HG02840 (cell line): ENCODE data around the gene SOCS1.

Experiments used
- ATAC-seq: cut with Tn5 transposase; IDR thresholded peaks from one replicate; pipeline ENCODE4 v1.9.1; 2021; ENCODE audit warnings: mild to moderate bottlenecking, moderate library complexity, moderate number of reproducible peaks; ENCODE audit not compliant: unreplicated experiment, low FRiP score

SOCS1 gene

DNA sequence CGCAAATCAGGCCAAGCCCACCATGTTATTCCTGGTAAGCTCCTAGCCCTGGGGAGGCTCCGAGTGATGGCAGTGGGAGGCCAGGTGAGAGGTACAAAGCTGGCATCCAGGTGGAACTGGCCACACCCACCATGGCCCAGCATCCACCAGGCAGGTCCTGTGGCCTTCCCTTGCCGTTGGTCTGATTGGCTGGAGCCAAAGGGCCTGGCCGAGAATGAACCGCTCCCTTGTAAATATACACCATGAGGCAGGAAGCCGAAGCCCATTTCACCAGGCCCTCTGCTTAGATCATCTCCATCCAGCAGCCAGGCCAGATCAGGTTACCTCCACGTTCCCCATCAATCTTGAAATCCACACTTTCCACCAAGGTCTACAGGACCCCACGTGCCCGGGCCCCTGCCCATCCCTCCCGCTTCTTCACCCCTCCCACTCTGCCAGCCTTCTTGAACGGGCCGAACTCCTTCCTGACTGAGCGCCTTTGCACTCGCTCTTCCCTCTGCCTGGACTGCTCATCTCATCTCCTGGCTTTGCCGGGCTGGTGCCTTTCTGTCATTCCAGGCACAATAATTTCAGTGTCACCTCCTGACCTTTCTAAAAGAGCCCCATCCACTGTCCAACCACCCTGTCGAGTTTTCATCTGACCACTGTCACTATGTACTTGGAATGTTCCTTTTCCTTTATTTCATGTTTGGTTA, 5.8 kb downstream of the SOCS1 start:
- no peak for ATAC-seq

DNA sequence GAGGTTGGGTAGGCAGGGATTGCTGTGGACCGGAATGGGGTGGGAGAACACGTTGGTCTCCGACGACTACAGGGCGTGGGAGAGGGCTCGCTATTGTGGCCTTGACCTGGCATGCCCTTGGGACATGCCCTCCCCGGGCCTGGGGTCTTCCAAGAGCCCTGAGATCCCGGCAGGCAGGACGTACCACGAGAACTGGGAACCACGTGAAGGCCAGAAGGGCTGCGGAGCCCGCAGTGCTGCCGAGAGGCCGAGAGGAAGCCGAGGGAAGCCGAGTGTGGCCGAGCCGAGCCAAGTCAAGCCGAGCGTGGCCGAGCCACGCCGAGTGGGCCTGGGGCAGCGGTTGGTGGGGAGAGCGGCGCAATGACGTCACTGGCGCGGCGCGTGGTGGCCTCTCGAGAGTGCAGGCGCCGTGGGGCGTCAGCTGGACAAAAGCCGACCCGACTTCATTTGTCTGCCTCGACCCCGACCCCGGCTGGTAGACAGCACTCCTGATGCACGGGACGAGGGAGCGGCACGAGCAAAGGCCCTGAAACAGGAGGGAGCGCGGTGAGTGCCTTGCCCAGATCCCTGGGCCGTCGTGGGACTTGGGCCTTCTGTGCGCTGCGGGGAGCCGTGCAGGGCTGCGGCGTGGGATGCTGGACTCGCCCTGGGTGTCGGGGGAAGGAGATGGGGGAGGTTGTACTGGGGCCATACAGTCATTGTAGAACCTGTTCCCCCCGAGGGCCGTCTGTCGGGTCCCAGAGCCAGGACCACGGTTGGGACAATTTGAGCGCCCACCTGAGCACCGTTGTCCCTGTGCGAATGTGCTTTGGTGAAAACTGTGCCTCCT, 6.6 kb downstream of the SOCS1 start:
- ATAC-seq, result no peak

- ATAC-seq, result no peak
Measured at GRCh38 chr16:11248133-11248532, 7.9 kb downstream of the SOCS1 start.

GRCh38 chr16:11245988-11246387, 10.0 kb downstream of the SOCS1 start:
- ATAC-seq, result no peak

- no peak for ATAC-seq
Measured at GRCh38 chr16:11245222-11245737, 10.7 kb downstream of the SOCS1 start.

DNA sequence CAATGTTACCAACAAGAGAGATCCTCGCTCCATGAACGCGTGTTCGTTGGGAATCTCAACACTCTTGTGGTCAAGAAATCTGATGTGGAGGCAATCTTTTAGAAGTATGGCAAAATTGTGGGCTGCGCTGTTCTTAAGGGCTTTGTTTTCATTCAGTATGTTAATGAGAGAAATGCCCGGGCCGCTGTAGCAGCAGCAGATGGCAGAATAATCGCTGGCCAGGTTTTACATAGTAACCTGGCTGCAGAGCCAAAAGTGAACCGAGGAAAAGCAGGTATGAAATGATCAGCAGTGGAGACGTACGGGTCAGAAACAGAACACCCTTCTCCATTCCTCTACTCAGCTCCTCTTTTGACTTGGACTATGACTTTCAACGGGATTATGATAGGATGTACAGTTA, 13.3 kb downstream of the SOCS1 start:
- no peak for ATAC-seq

GRCh38 chr16:11241480-11242204, 14.4 kb downstream of the SOCS1 start:
- ATAC-seq, result no peak

DNA sequence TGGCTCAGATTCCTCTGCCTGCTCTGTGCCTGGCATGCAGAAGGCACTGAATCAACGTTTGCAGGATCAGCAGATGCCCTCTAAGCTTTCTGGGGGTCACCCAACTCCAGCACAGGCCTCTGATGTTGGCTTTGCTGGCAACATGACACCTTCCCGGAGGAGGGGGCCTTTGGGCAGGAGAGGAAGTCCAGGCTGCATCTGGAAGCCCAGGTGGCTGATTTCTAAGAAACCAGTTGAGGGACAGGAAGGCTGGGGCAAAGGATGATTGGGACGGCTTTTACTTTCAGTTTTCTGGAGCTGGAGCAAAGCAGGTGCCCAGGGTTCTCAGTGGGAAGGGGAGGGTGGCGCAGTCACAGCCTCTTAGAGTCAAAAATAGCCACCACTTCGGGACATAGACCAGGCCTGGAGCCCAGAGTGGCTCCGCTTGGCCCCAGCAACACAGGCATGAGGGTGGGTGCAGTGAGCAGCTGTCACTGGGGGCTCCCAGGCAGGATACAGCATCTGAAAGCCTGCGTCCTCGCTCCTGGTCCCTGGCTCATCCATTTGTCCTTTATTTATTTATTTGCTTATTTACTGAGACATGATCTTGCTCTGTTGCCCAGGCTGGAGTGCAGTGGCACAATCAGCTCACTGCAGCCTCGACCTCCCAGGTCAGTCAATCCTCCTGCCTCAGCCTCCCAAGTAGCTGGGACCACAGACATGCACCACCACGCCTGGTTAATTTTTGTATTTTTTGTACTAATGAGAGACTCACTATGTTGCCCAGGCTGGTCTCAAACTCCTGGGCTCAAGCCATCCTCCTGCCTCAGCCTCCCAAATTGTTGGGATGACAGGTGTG, 15.1 kb downstream of the SOCS1 start:
- no peak for ATAC-seq

DNA sequence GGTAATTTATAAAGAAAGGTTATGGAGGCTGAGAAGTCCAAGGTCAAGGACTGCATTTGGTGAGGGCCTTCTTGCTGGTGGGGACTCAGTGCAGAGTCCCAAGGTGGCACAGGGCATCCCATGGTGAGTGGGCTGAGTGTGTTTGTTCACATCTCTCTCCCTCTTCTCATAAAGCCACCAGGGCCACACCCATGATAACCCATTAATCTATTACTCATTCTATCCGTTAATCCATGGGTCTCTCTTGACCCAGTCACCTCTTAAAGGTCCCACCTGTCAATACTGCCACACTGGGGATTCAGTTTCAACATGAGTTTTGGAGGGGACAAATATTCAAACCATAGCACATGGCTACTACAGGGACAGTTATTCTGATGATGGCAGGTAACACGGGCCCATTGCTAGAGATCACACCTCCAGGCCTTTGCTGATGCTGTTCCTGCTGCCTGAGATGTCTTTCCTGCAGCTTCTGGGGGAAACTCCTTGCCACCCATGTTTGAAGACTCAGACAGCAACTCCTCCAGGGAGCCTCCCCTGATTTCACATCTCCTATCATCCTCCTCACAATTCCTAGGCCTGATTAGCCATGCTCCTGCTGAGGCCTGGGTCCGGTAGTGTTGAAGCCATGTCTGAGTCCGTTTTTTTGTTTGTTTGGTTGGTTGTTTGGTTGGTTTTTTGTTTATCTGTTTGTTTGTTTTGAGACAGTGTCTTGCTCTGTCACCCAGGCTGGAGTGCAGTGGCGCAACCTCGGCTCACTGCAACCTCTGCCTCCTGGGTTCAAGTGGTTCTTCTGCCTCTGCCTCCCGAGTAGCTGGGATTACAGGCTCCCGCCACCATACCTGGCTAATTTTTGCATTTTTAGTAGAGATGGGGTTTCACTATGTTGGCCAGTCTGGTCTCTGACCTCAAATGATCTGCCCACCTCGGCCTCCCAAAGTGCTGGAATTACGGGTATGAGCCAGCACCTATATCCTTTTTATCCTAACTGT, 16.1 kb downstream of the SOCS1 start:
- ATAC-seq, result no peak

DNA sequence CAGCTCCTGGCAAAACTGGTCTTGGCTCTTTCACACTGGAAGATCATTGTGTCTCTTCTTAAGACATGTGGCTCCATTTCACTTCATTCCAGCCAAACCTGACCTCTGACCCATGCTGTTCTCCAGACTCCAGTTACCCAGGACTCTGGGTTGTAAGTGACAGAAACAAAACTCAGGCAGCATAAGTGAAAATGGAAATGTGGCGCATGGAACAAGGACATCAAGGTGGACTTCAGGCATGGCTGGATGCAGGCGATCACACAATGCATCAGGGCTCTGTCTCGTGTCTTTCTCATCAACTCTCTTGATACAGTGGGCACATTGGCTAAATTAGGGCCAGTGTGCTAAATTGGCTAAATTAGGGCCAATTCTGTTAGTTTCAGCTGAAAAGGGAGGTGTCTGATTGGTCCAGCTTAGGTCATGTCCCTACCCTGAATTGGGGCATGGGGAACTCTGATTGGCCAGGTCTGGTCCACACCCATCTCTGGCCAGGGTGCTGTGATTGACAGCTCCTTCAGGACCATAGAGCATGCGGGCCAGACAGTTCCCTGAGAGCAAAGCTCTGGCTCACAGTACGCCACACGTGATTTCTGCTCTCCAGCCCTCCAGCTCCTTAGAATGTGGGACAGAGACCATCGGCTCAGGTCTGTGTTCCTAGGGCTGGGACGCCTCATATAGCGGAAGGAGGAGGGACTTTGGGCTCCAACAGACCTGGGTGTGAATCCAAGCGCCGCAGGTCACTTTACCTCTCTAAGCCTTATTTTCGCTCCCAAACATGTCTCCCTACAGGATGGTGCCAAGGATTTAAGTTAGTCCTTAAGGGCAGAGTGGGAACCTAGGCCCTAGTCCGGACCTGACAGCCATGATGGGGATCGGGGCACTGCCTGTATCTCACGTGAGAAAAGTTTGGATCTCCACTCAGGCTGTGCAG, 17.5 kb downstream of the SOCS1 start:
- ATAC-seq, result no peak

GRCh38 chr16:11236461-11237254, 19.3 kb downstream of the SOCS1 start:
- ATAC-seq, result no peak

- no peak for ATAC-seq
Measured at GRCh38 chr16:11235703-11235991, 20.4 kb downstream of the SOCS1 start.

- no peak for ATAC-seq
Measured at GRCh38 chr16:11234884-11235702, 20.9 kb downstream of the SOCS1 start.

DNA sequence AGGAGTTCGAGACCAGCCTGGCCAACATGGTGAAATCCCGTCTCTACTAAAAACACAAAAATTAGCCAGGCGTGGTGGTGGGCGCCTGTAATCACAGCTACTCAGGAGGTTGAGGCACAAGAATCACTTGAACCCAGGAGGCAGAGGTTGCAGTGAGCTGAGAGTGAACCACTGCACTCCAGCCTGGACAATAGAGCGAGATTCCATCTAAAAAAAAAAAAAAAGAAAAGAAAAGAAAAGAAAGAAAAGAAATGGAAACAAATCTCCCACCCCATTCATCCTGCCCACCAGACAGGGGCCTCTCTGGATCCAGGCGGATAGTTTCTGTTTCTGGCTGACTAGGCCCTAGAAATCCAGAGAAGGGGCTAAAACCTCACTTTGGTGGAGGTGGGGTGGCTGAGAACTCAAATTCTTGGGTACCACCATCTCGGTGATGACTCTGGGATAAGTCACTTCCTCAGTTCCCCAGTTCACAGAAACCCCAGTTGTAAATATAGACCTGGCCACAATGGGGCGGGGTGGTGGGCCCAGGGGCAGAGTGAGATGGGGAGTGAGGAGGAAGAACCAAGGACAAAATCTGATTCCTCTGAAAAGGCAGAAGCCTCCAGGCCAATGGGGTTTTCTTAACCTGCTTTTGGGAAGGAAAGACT, 22.2 kb downstream of the SOCS1 start:
- ATAC-seq, result no peak

- no peak for ATAC-seq
Measured at GRCh38 chr16:11232852-11233726, 22.9 kb downstream of the SOCS1 start.
